Neural crest cell (in vitro differentiated cells): ENCODE measurements around the gene HSH2D. TPM values are rescaled to one million over a fixed set of nuclear protein-coding genes. Genes with fewer than 3 reads are reported as not detected.
A peak's percentile ranks its signal among the peaks of the same experiment; 100 is the strongest.

Experiments
- DNase-seq: peaks from one replicate; pipeline ENCODE4 v3.0.0; 2021; ENCODE audit warnings: low read depth, mixed read lengths, low spot score
- H3K27ac Mint-ChIP-seq: one replicate; pipeline ENCODE4 v1.8.0; 2021; ENCODE audit warnings: mild to moderate bottlenecking, mixed read lengths; ENCODE audit not compliant: unreplicated experiment
- H3K27me3 Mint-ChIP-seq: 2 replicates; pipeline ENCODE4 v1.8.0; 2021; ENCODE audit warnings: low read depth, mild to moderate bottlenecking, mixed read lengths
- H3K36me3 Mint-ChIP-seq: 2 replicates; pipeline ENCODE4 v1.8.0; 2021; ENCODE audit warnings: low read depth, mild to moderate bottlenecking, mixed read lengths
- H3K4me1 Mint-ChIP-seq: 2 replicates; pipeline ENCODE4 v1.8.0; 2021; ENCODE audit warnings: mixed read lengths
- H3K4me3 Mint-ChIP-seq: one replicate; pipeline ENCODE4 v1.8.0; 2021; ENCODE audit warnings: mild to moderate bottlenecking, mixed read lengths
- H3K9me3 Mint-ChIP-seq: 2 replicates; pipeline ENCODE4 v1.8.0; 2021; ENCODE audit warnings: mixed read lengths
- CTCF ChIP-seq: fragments of 200-600 bp; sonication (generic); conservative IDR thresholded peaks from 2 replicates; pipeline ENCODE4 v1.5.0; 2021; ENCODE audit warnings: antibody characterized with exemption, mild to moderate bottlenecking
- total RNA-seq: library from RNA; stranded (reverse); gene quantifications from 2 replicates; pipeline ENCODE4 v1.2.1, GENCODE V29; 2021

Gene HSH2D
- total RNA-seq, 1 donor from 2014 or later = not detected

DNA sequence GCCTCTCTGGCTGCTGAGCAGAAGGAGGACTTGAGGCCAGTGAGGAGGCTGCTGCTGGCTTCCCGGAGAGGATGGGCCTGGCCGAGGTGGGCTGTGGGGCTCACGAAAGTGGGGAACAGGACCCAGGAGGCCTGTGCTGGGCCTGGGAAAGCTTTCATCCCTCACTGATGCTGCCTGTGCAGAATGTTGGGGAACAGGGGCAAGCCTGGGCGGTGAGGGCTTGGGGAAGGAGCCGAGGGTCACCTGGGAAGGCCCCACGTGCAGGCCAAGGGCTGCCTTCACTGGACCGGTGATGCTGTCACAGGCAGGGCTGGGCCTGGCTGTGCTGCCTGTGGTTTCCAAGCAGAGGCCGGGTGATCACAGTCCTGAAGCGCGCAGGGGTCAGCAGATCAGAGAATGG lies 63.6 kb downstream of the HSH2D start:
- no peaks in the 10 kb centered on the region for H3K27me3 Mint-ChIP-seq
- H3K36me3 Mint-ChIP-seq = peaks cover 17% of the 10 kb centered on the region
- H3K4me3 Mint-ChIP-seq = peak overlapping the region; percentile 24
- H3K27ac Mint-ChIP-seq = peak overlapping the region; percentile 69
- no peaks in the 10 kb centered on the region for H3K4me1 Mint-ChIP-seq
- TF ChIP-seq CTCF = no peak
- DNase-seq = no peak
- H3K9me3 Mint-ChIP-seq = no peaks in the 10 kb centered on the region

GRCh38 chr19:16207490-16208025 lies 64.1 kb downstream of the HSH2D start:
- Mint-ChIP-seq H3K4me1 (no peaks in the 10 kb centered on the region), H3K9me3 (no peaks in the 10 kb centered on the region), H3K27me3 (no peaks in the 10 kb centered on the region), H3K4me3 (no peak overlapping the region), H3K36me3 (peaks cover 22% of the 10 kb centered on the region), H3K27ac (no peak overlapping the region)
- no peak for TF ChIP-seq CTCF
- no peak for DNase-seq

Other genes with a start within 250 kb of the HSH2D start
- not detected in 2 replicates for gene CYP4F2, start 245.6 kb upstream of the HSH2D start, total RNA-seq
- gene CYP4F11, start 209.2 kb upstream of the HSH2D start, total RNA-seq = not detected in 2 replicates
- not detected in 2 replicates for gene OR10H4, start 194.7 kb upstream of the HSH2D start, total RNA-seq
- 357 and 373 TPM in 2 replicates for gene TPM4, start 67.2 kb upstream of the HSH2D start, total RNA-seq
- gene RAB8A, start 31.8 kb upstream of the HSH2D start, total RNA-seq = 88.9 and 95.5 TPM in 2 replicates
- gene CIB3, start 29.8 kb downstream of the HSH2D start, total RNA-seq = not detected in 2 replicates
- gene FAM32A, start 41.7 kb downstream of the HSH2D start, total RNA-seq = 84.4 and 85.9 TPM in 2 replicates
- gene AP1M1, start 54.2 kb downstream of the HSH2D start, total RNA-seq = 97.6 and 104 TPM in 2 replicates
- 0.16 and 0.54 TPM in 2 replicates for gene KLF2, start 181.1 kb downstream of the HSH2D start, total RNA-seq